GM13976 (cell line): Measurements from ENCODE around the gene GRM2.

Experiments used
- DNase-seq: peaks from one replicate; pipeline ENCODE4 v3.0.0; 2012; ENCODE audit warnings: low spot score
- CTCF ChIP-seq: IDR thresholded peaks from 2 replicates; pipeline ENCODE4 v1.5.1; 2012; ENCODE audit warnings: borderline replicate concordance, mild to moderate bottlenecking; ENCODE audit not compliant: insufficient read depth; ENCODE audit errors: extremely low read depth, missing control alignments, control extremely low read depth
- in situ Hi-C: fragments of 300-500 bp; cut with MboI; formaldehyde crosslinking; loops from one replicate; pipeline ENCODE4 v1.12.0; 2022; ENCODE audit warnings: low sequenced_read_pairs, mixed read lengths, inconsistent platforms; ENCODE audit not compliant: unreplicated experiment

Gene GRM2

GRCh38 chr3:51706788-51707731 is at the start of gene GRM2:
TSS of gene GRM2 (plus strand) at chr3:51707068. CDS start at chr3:51708984, 1,916 bp downstream.
- DNase-seq = no peak
- in situ Hi-C loops = no loop called here
- TF ChIP-seq CTCF = no peak

GRCh38 chr3:51657234-51657633 is 49.6 kb upstream of the GRM2 start:
- no peak for TF ChIP-seq CTCF
- in situ Hi-C loops = no loop called here
- no peak for DNase-seq

GRCh38 chr3:51659942-51660341 is 46.9 kb upstream of the GRM2 start:
- TF ChIP-seq CTCF = no peak
- no peak for DNase-seq
- in situ Hi-C loops = no loop called here

- in situ Hi-C loops = no loop called here
- no peak for DNase-seq
- no peak for TF ChIP-seq CTCF
These were observed 44.4 kb upstream of the GRM2 start for GRCh38 chr3:51662456-51662855.

- in situ Hi-C loops = no loop called here
- no peak for TF ChIP-seq CTCF
- DNase-seq = no peak
These were observed 38.1 kb upstream of the GRM2 start for GRCh38 chr3:51668756-51669155.

GRCh38 chr3:51669241-51670052 is 37.4 kb upstream of the GRM2 start:
- TF ChIP-seq CTCF = peak; percentile 93
- in situ Hi-C loops = no loop called here
- peak; percentile 75 for DNase-seq
